ENCODE data around the gene NEURL1.

NEURL1 gene

GRCh38 chr10:103610921-103611511, 117.5 kb downstream of the NEURL1 start:
- no peak for DNase-seq

GRCh38 chr10:103612462-103613365, 119.2 kb downstream of the NEURL1 start:
- no peak for DNase-seq

GRCh38 chr10:103613616-103614015, 120.1 kb downstream of the NEURL1 start:
- DNase-seq = no peak

- DNase-seq = no peak
Observed at GRCh38 chr10:103614306-103615158, 121.0 kb downstream of the NEURL1 start.

GRCh38 chr10:103616705-103617601, 123.4 kb downstream of the NEURL1 start:
- no peak for DNase-seq

- no peak for DNase-seq
Observed at GRCh38 chr10:103617602-103618385, 124.3 kb downstream of the NEURL1 start.

- no peak for DNase-seq
Observed at GRCh38 chr10:103618575-103619423, 125.3 kb downstream of the NEURL1 start.

GRCh38 chr10:103619424-103620351, 126.2 kb downstream of the NEURL1 start:
- no peak for DNase-seq

- DNase-seq = no peak
Observed at GRCh38 chr10:103620352-103620740, 126.8 kb downstream of the NEURL1 start.

- DNase-seq = no peak
Observed at GRCh38 chr10:103620891-103621782, 127.6 kb downstream of the NEURL1 start.

- no peak for DNase-seq
Observed at GRCh38 chr10:103621783-103622125, 128.2 kb downstream of the NEURL1 start.

- no peak for DNase-seq
Observed at GRCh38 chr10:103622286-103622685, 128.8 kb downstream of the NEURL1 start.

GRCh38 chr10:103622935-103623574, 129.6 kb downstream of the NEURL1 start:
- no peak for DNase-seq

GRCh38 chr10:103626178-103626577, 132.7 kb downstream of the NEURL1 start:
- no peak for DNase-seq

- no peak for DNase-seq
Observed at GRCh38 chr10:103627111-103627892, 133.8 kb downstream of the NEURL1 start.

- no peak for DNase-seq
Observed at GRCh38 chr10:103627893-103628292, 134.4 kb downstream of the NEURL1 start.

GRCh38 chr10:103629581-103629980, 136.1 kb downstream of the NEURL1 start:
- DNase-seq = no peak
